T-helper 2 cell (primary cell): ENCODE measurements around the gene CHTOP.

Experiments used
- DNase-seq, 5 experiments: peaks; one replicate each; pipeline versions ENCODE4 v3.0.0 to v3.0.0-alpha.2; 2012 to 2022

The CHTOP gene

GRCh38 chr1:153613406-153613805 is 20.5 kb upstream of the CHTOP start:
- no peak for DNase-seq

GRCh38 chr1:153614189-153614900 is 19.5 kb upstream of the CHTOP start:
- DNase-seq = no peak

GRCh38 chr1:153614906-153615305 is 19.0 kb upstream of the CHTOP start:
- no peak for DNase-seq

GRCh38 chr1:153615406-153615805 is 18.5 kb upstream of the CHTOP start:
- DNase-seq = no peak

- DNase-seq = no peak
Observed at GRCh38 chr1:153616144-153616916, 17.5 kb upstream of the CHTOP start, which contains the start of gene S100A14. Gene S100A14, minus strand, starts transcription at chr1:153616325. Its CDS starts 467 bp downstream, at chr1:153615858.

- DNase-seq = no peak
Observed at GRCh38 chr1:153616917-153617311, 17.0 kb upstream of the CHTOP start.

GRCh38 chr1:153617663-153618062 is 16.2 kb upstream of the CHTOP start:
- DNase-seq = peak in 3 of 5 experiments; percentile 34 to 69 (median 47)

GRCh38 chr1:153619171-153619570 is 14.7 kb upstream of the CHTOP start:
- no peak for DNase-seq

- DNase-seq = no peak
Observed at GRCh38 chr1:153623101-153623500, 10.8 kb upstream of the CHTOP start.

GRCh38 chr1:153624965-153625611 is 8.8 kb upstream of the CHTOP start:
- no peak for DNase-seq

- DNase-seq = no peak
Observed at GRCh38 chr1:153626477-153626903, 7.4 kb upstream of the CHTOP start.

- peak in 1 of 5 experiments; percentile 26 for DNase-seq
Observed at GRCh38 chr1:153626904-153627714, 6.8 kb upstream of the CHTOP start, which contains the start of gene S100A13. Gene S100A13, minus strand, starts transcription at chr1:153627505. Its CDS starts 1,033 bp downstream, at chr1:153626472.

- DNase-seq = no peak
Observed at GRCh38 chr1:153627715-153628626, 5.9 kb upstream of the CHTOP start, which contains the start of gene S100A1. Gene S100A1, plus strand, starts transcription at chr1:153628434. Its CDS starts 2,088 bp downstream, at chr1:153630522.

GRCh38 chr1:153628638-153629342 is 5.1 kb upstream of the CHTOP start:
- DNase-seq = no peak

GRCh38 chr1:153629343-153629665 is 4.6 kb upstream of the CHTOP start:
- DNase-seq = no peak

- DNase-seq = no peak
Observed at GRCh38 chr1:153629971-153630370, 3.9 kb upstream of the CHTOP start.

GRCh38 chr1:153630384-153630783 is 3.5 kb upstream of the CHTOP start:
- no peak for DNase-seq

- no peak for DNase-seq
Observed at GRCh38 chr1:153631047-153632022, 2.5 kb upstream of the CHTOP start.

GRCh38 chr1:153633161-153633753 is 609 bp upstream of the CHTOP start:
- no peak for DNase-seq
